Neural progenitor cell (in vitro differentiated cells): Measurements from ENCODE around the gene ZNF516. TPM values are rescaled to one million over a fixed set of nuclear protein-coding genes. Genes with fewer than 3 reads are reported as not detected.
A peak's percentile ranks its signal among the peaks of the same experiment; 100 is the strongest.

Experiments
- DNase-seq: peaks from one replicate; pipeline ENCODE4 v3.0.0-alpha.2; 2016; ENCODE audit warnings: low spot score
- H2AFZ ChIP-seq: fragments of 200-600 bp; sonication (generic); replicated peaks from 2 replicates; pipeline ENCODE4 v1.6.1; 2016; ENCODE audit warnings: antibody characterized with exemption
- H3F3A ChIP-seq: fragments of 200-600 bp; sonication (generic); 2 replicates; pipeline ENCODE4 v1.6.1; 2016; ENCODE audit warnings: antibody characterized with exemption, low read depth
- H3K27ac ChIP-seq: fragments of 200-600 bp; sonication (generic); 2 replicates; pipeline ENCODE4 v1.5.1; 2016; ENCODE audit warnings: mild to moderate bottlenecking
- H3K27me3 ChIP-seq: fragments of 200-600 bp; sonication (generic); 2 replicates; pipeline ENCODE4 v1.6.1; 2016; ENCODE audit warnings: mild to moderate bottlenecking, moderate library complexity
- H3K36me3 ChIP-seq: fragments of 200-600 bp; sonication (generic); 2 replicates; pipeline ENCODE4 v1.5.1; 2016
- H3K4me1 ChIP-seq: fragments of 200-600 bp; sonication (generic); 2 replicates; pipeline ENCODE4 v1.6.1; 2016; ENCODE audit warnings: mixed run types
- H3K4me2 ChIP-seq: fragments of 200-600 bp; sonication (generic); 2 replicates; pipeline ENCODE4 v1.6.1; 2016
- H3K4me3 ChIP-seq: fragments of 200-600 bp; sonication (generic); 2 replicates; pipeline ENCODE4 v1.5.1; 2016
- H3K79me2 ChIP-seq: fragments of 200-600 bp; sonication (generic); 2 replicates; pipeline ENCODE4 v1.6.1; 2016; ENCODE audit warnings: low read depth
- H3K9ac ChIP-seq: fragments of 200-600 bp; sonication (generic); 2 replicates; pipeline ENCODE4 v1.6.1; 2016
- H3K9me3 ChIP-seq: fragments of 200-600 bp; sonication (generic); 2 replicates; pipeline ENCODE4 v1.5.1; 2016; ENCODE audit warnings: low read depth
- H4K20me1 ChIP-seq: fragments of 200-600 bp; sonication (generic); 2 replicates; pipeline ENCODE4 v1.6.1; 2016; ENCODE audit warnings: low read depth
- H3K27ac Mint-ChIP-seq: 3 replicates; pipeline ENCODE4 v1.8.0; 2021; ENCODE audit warnings: mixed read lengths
- H3K27me3 Mint-ChIP-seq: 2 replicates; pipeline ENCODE4 v1.8.0; 2022; ENCODE audit warnings: low read depth, mild to moderate bottlenecking, inconsistent platforms, moderate library complexity, mixed read lengths; ENCODE audit not compliant: insufficient read depth
- H3K36me3 Mint-ChIP-seq: 3 replicates; pipeline ENCODE4 v1.8.0; 2021; ENCODE audit warnings: mixed read lengths
- H3K4me1 Mint-ChIP-seq: 3 replicates; pipeline ENCODE4 v1.8.0; 2021; ENCODE audit warnings: mixed read lengths
- H3K4me3 Mint-ChIP-seq: 3 replicates; pipeline ENCODE4 v1.8.0; 2021; ENCODE audit warnings: mild to moderate bottlenecking, moderate library complexity, mixed read lengths
- H3K9me3 Mint-ChIP-seq: 3 replicates; pipeline ENCODE4 v1.8.0; 2020; ENCODE audit warnings: mixed read lengths
- EZH2 ChIP-seq: fragments of 200-600 bp; sonication (generic); IDR thresholded peaks from 2 replicates; pipeline ENCODE4 v1.6.1; 2017; ENCODE audit warnings: antibody characterized with exemption, mild to moderate bottlenecking, moderate library complexity
- EZH2phosphoT487 ChIP-seq: fragments of 200-600 bp; sonication (generic); IDR thresholded peaks from 2 replicates; pipeline ENCODE4 v1.6.1; 2017; ENCODE audit warnings: antibody characterized with exemption
- total RNA-seq: library from RNA; depleted of rRNA; stranded (reverse); fragments of >200 nt; gene quantifications from 2 replicates; pipeline ENCODE4 v1.2.3, GENCODE V29; 2015; ENCODE audit warnings: low replicate concordance
- TF ChIP-seq, protein P1 (sequence below): fragments of 200-600 bp; sonication (generic); IDR thresholded peaks from 2 replicates; pipeline ENCODE4 v1.5.1; 2017; ENCODE audit warnings: antibody characterized with exemption, mild to moderate bottlenecking

ZNF516 gene
- total RNA-seq, 1 donor from 2014 or later: 45.5 TPM

DNA sequence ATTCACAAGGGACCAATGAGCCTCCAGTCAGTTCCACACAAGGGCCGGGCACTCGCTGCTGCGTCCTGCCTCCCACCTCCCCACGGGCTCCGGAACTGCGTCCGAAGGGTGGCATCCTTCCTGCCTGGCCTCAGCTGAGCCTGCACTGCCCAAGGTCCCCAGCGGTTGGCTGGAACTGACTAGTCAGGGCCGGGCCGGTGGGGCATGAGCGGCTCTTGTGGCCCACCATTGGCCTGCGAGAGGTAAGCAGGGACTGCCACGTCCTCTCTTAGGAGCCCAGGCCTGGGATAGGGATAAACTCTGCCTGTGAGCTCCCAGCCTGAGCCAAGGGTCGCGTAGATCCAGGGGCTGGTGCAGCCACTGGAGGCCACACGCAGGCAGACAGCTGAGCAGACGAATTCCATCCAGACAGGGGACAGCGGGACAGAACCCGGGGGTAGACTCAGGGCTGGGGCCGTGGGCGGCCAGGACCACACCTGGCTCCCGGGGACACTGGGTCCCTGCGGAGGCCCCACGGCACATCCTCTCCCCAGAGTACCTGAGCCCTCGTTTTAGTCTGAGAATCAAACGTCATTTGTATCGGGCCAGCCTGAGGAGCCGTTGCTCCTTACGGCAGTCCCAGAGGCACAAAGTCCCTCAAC lies 148.4 kb downstream of the ZNF516 start:
- no peak for TF ChIP-seq EZH2
- TF ChIP-seq, protein P1, sequence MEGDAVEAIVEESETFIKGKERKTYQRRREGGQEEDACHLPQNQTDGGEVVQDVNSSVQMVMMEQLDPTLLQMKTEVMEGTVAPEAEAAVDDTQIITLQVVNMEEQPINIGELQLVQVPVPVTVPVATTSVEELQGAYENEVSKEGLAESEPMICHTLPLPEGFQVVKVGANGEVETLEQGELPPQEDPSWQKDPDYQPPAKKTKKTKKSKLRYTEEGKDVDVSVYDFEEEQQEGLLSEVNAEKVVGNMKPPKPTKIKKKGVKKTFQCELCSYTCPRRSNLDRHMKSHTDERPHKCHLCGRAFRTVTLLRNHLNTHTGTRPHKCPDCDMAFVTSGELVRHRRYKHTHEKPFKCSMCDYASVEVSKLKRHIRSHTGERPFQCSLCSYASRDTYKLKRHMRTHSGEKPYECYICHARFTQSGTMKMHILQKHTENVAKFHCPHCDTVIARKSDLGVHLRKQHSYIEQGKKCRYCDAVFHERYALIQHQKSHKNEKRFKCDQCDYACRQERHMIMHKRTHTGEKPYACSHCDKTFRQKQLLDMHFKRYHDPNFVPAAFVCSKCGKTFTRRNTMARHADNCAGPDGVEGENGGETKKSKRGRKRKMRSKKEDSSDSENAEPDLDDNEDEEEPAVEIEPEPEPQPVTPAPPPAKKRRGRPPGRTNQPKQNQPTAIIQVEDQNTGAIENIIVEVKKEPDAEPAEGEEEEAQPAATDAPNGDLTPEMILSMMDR: no peak
- no peak for TF ChIP-seq EZH2phosphoT487
- no peak overlapping the region for H3K9ac ChIP-seq
- no peak overlapping the region for H3K27ac ChIP-seq
- H3K36me3 ChIP-seq: no peaks in the 10 kb centered on the region
- no peak overlapping the region for H3K4me2 ChIP-seq
- no peaks in the 10 kb centered on the region for H3K9me3 ChIP-seq
- Mint-ChIP-seq H3K27me3 (peaks cover 3% of the 10 kb centered on the region), H3K9me3 (no peaks in the 10 kb centered on the region), H3K27ac (peak overlapping the region; percentile 31), H3K4me1 (peaks cover 16% of the 10 kb centered on the region), H3K4me3 (no peak overlapping the region), H3K36me3 (no peaks in the 10 kb centered on the region)
- H4K20me1 ChIP-seq: no peaks in the 10 kb centered on the region
- H2AFZ ChIP-seq: no peak overlapping the region
- H3K79me2 ChIP-seq: no peaks in the 10 kb centered on the region
- no peak for DNase-seq
- no peaks in the 10 kb centered on the region for H3K4me1 ChIP-seq
- peaks cover 8% of the 10 kb centered on the region for H3F3A ChIP-seq
- H3K27me3 ChIP-seq: no peaks in the 10 kb centered on the region
- no peak overlapping the region for H3K4me3 ChIP-seq

DNA sequence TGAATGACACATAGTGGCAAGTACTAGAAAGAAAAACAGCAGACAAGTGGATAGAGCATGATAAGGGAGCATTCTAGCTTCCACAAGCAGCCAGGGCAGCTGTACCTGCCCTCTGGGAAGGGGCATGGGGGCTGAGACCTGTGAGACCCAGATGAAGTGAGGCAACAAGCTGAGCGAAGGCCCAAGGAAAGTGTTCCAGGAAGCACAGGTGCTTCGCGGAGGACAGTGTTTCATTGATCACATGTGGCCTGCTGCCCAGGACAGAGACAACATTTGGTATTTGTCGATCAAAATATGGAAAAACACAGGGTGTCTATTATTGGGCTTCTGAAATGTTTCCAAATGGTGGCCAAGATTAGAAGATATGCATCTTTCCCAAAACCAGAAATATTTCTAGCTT lies 149.1 kb downstream of the ZNF516 start:
- no peak overlapping the region for H3K27ac Mint-ChIP-seq

DNA sequence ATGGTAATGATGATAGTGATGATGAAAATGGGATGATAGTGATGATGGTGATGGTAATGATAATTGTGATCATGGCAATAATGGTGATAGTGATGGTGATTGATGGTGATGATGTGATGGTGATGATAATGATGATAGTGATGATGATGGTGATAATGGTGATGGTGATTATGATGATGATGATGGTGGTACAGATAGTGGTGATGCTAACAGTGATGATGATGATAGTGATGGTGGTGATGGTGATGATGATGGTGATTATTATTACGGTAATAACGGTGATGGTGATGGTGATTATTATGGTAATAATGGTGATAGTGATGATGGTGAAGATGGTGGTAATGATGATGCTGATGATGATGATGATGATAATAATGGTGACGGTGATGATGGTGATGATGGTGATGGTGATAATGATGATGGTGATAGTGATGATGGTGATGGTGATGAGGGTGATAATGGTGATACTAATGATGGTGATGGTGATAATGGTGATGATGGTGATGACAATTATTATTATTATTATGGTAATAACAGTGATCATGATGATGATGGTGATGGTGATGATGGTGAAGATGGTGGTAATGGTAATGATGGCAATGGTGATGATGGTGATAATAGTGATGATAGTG lies 151.0 kb downstream of the ZNF516 start:
- Histone ChIP-seq H3K4me3 (no peak overlapping the region), H4K20me1 (no peaks in the 10 kb centered on the region), H3F3A (peaks cover 5% of the 10 kb centered on the region), H3K4me2 (no peak overlapping the region), H3K27ac (no peak overlapping the region), H3K27me3 (no peaks in the 10 kb centered on the region), H2AFZ (no peak overlapping the region), H3K9ac (no peak overlapping the region), H3K4me1 (no peaks in the 10 kb centered on the region), H3K79me2 (no peaks in the 10 kb centered on the region), H3K9me3 (no peaks in the 10 kb centered on the region), H3K36me3 (no peaks in the 10 kb centered on the region)
- no peak overlapping the region for H3K4me3 Mint-ChIP-seq
- no peak for DNase-seq
- no peak overlapping the region for H3K27ac Mint-ChIP-seq
- no peaks in the 10 kb centered on the region for H3K9me3 Mint-ChIP-seq
- peaks cover 10% of the 10 kb centered on the region for H3K4me1 Mint-ChIP-seq
- H3K27me3 Mint-ChIP-seq: peaks cover 3% of the 10 kb centered on the region
- peaks cover 2% of the 10 kb centered on the region for H3K36me3 Mint-ChIP-seq
- TF ChIP-seq, protein P1: no peak
- TF ChIP-seq EZH2phosphoT487 (no peak), EZH2 (no peak)

More for the DNA sequence above, 149.1 kb downstream of the ZNF516 start:
- Histone ChIP-seq H3K36me3 (no peaks in the 10 kb centered on the region), H3F3A (peaks cover 8% of the 10 kb centered on the region), H3K27ac (no peak overlapping the region), H3K27me3 (no peaks in the 10 kb centered on the region), H3K9ac (no peak overlapping the region), H3K4me2 (no peak overlapping the region), H3K4me3 (no peak overlapping the region), H3K4me1 (no peaks in the 10 kb centered on the region), H4K20me1 (no peaks in the 10 kb centered on the region), H2AFZ (no peak overlapping the region), H3K9me3 (no peaks in the 10 kb centered on the region), H3K79me2 (no peaks in the 10 kb centered on the region)
- no peak for DNase-seq
- H3K4me1 Mint-ChIP-seq: peaks cover 16% of the 10 kb centered on the region
- peaks cover 3% of the 10 kb centered on the region for H3K27me3 Mint-ChIP-seq
- no peak overlapping the region for H3K4me3 Mint-ChIP-seq
- TF ChIP-seq EZH2phosphoT487: no peak
- TF ChIP-seq, protein P1: no peak
- no peak for TF ChIP-seq EZH2
- no peaks in the 10 kb centered on the region for H3K36me3 Mint-ChIP-seq
- no peaks in the 10 kb centered on the region for H3K9me3 Mint-ChIP-seq
